HG02571 (cell line): ENCODE results near the gene CLASRP.
A peak's percentile ranks its signal among the peaks of the same experiment; 100 is the strongest.

Source experiments
- ATAC-seq: cut with Tn5 transposase; IDR thresholded peaks from one replicate; pipeline ENCODE4 v1.9.1; 2021; ENCODE audit warnings: mild to moderate bottlenecking, moderate library complexity; ENCODE audit not compliant: unreplicated experiment

Gene CLASRP

GRCh38 chr19:45059258-45059965 is 20.6 kb downstream of the CLASRP start:
- ATAC-seq: no peak

GRCh38 chr19:45061965-45062364 is 23.1 kb downstream of the CLASRP start:
- ATAC-seq: no peak

GRCh38 chr19:45063851-45064801 is 25.3 kb downstream of the CLASRP start:
- no peak for ATAC-seq

- no peak for ATAC-seq
These were observed 28.2 kb downstream of the CLASRP start for GRCh38 chr19:45066921-45067661.

GRCh38 chr19:45068041-45068440 is 29.2 kb downstream of the CLASRP start:
- ATAC-seq: no peak

- no peak for ATAC-seq
These were observed 30.2 kb downstream of the CLASRP start for GRCh38 chr19:45069056-45069455.

- ATAC-seq: no peak
These were observed 31.4 kb downstream of the CLASRP start for GRCh38 chr19:45070214-45070613.

GRCh38 chr19:45070861-45071544 is 32.2 kb downstream of the CLASRP start:
- ATAC-seq: no peak

GRCh38 chr19:45071545-45071938 is 32.7 kb downstream of the CLASRP start:
- no peak for ATAC-seq

GRCh38 chr19:45071969-45072790 is 33.3 kb downstream of the CLASRP start:
- no peak for ATAC-seq

- ATAC-seq: no peak
These were observed 36.0 kb downstream of the CLASRP start for GRCh38 chr19:45074744-45075300.

- ATAC-seq: peak; percentile 46
These were observed 36.6 kb downstream of the CLASRP start for GRCh38 chr19:45075301-45076028.

- peak; percentile 35 for ATAC-seq
These were observed 37.4 kb downstream of the CLASRP start, which contains the start of gene ZNF296 for GRCh38 chr19:45076029-45076850. Gene ZNF296, minus strand, starts transcription at chr19:45076478. Its CDS starts 105 bp downstream, at chr19:45076373.

GRCh38 chr19:45076851-45077730 is 38.2 kb downstream of the CLASRP start:
- ATAC-seq: no peak

GRCh38 chr19:45078390-45079062 is 39.7 kb downstream of the CLASRP start:
- ATAC-seq: no peak
